ENCODE results near the gene HNMT.

HNMT gene

DNA sequence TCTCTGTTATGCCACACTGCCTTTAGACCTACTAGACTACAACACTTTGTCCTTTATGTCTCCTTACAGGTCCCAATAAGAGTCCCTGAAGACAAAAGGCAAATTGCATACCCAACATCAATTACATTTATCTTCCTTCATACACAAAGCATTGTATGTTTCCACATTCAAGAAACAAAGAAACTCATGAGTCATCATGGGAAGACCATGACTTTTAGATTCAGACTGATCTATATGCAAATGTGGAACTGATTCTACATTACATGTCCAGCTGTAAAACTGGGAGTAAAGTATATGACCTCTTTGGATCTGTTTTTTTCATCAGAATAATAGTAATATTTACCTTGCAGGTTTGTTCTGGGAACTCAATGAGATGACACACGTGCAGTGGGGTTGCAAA lies 25.2 kb upstream of the HNMT start:
- H3K27me3 ChIP-seq (replicated peaks in 2 of 5; ENCODE audit: control insufficient read depth in 4 of 5, insufficient read depth in 5 of 5, low read length in 4 of 5) = no peaks in the 10 kb centered on the region
- no peaks in the 10 kb centered on the region for H3K4me1 ChIP-seq (ENCODE audit: control extremely low read depth in 1 of 4, control insufficient read depth in 4 of 4, insufficient read depth in 4 of 4, low read length in 3 of 4)
- H3K4me3 ChIP-seq (ENCODE audit: control insufficient read depth in 1 of 7, extremely low read depth in 1 of 7, insufficient read depth in 4 of 7, low read depth in 2 of 7, low read length in 6 of 7) = no peak overlapping the region
- no peak overlapping the region for H3K27ac ChIP-seq (ENCODE audit: insufficient read depth in 1 of 2, low read depth in 1 of 2, low read length in 2 of 2, poor library complexity in 1 of 2, severe bottlenecking in 2 of 2)
- CTCF ChIA-PET = interaction anchor here (1.2 kb wide), 1 partner anchor 891 kb away, joined by 4 read pairs; no protein-coding TSS in a partner anchor
- WGBS (ENCODE audit: insufficient coverage) = no CpG with 5 or more reads among the region's 1 CpG
- DNase-seq = no peak
- H3K9me3 ChIP-seq (ENCODE audit: control extremely low read depth in 1 of 5, control insufficient read depth in 4 of 5, insufficient read depth in 2 of 5, low read depth in 1 of 5, low read length in 4 of 5) = no peaks in the 10 kb centered on the region
- POLR2A ChIA-PET = no interaction called here
- H3K36me3 ChIP-seq (ENCODE audit: control insufficient read depth in 4 of 4, insufficient read depth in 4 of 4, low read length in 3 of 4) = no peaks in the 10 kb centered on the region

DNA sequence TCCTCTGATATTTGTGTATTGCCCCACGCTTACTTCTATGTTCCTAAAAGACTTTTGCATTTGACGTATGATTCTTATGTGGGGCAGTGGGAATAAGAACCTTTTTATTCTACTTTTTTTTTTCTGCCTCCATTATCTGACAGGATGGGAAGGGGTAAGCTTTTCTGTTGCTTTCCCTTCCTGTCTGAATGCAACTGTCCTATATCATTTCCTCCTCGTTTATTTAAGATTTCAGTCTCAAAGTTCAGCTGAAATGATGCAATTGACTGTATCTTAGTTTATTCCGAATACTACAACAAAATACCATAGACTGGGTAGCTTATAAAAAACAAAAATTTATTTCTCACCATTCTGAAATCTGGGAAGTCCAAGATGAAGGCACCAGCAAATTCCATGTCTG lies 24.1 kb upstream of the HNMT start:
- no peaks in the 10 kb centered on the region for H3K9me3 ChIP-seq (ENCODE audit: control extremely low read depth in 1 of 5, control insufficient read depth in 4 of 5, insufficient read depth in 2 of 5, low read depth in 1 of 5, low read length in 4 of 5)
- no peak overlapping the region for H3K4me3 ChIP-seq (ENCODE audit: control insufficient read depth in 1 of 7, extremely low read depth in 1 of 7, insufficient read depth in 4 of 7, low read depth in 2 of 7, low read length in 6 of 7)
- no peak for DNase-seq
- H3K36me3 ChIP-seq (ENCODE audit: control insufficient read depth in 4 of 4, insufficient read depth in 4 of 4, low read length in 3 of 4) = no peaks in the 10 kb centered on the region
- H3K27ac ChIP-seq (ENCODE audit: insufficient read depth in 1 of 2, low read depth in 1 of 2, low read length in 2 of 2, poor library complexity in 1 of 2, severe bottlenecking in 2 of 2) = no peak overlapping the region
- no peaks in the 10 kb centered on the region for H3K27me3 ChIP-seq (replicated peaks in 2 of 5; ENCODE audit: control insufficient read depth in 4 of 5, insufficient read depth in 5 of 5, low read length in 4 of 5)
- ChIA-PET CTCF (no interaction called here), POLR2A (no interaction called here)
- H3K4me1 ChIP-seq (ENCODE audit: control extremely low read depth in 1 of 4, control insufficient read depth in 4 of 4, insufficient read depth in 4 of 4, low read length in 3 of 4) = no peaks in the 10 kb centered on the region
- WGBS (ENCODE audit: insufficient coverage) = 83% methylated on average over 1 of the region's 4 CpGs

GRCh38 chr2:137942037-137942832 lies 22.0 kb upstream of the HNMT start:
- Histone ChIP-seq H3K9me3 (ENCODE audit: control extremely low read depth in 1 of 5, control insufficient read depth in 4 of 5, insufficient read depth in 2 of 5, low read depth in 1 of 5, low read length in 4 of 5) (no peaks in the 10 kb centered on the region), H3K27ac (ENCODE audit: insufficient read depth in 1 of 2, low read depth in 1 of 2, low read length in 2 of 2, poor library complexity in 1 of 2, severe bottlenecking in 2 of 2) (no peak overlapping the region), H3K27me3 (replicated peaks in 2 of 5; ENCODE audit: control insufficient read depth in 4 of 5, insufficient read depth in 5 of 5, low read length in 4 of 5) (no peaks in the 10 kb centered on the region), H3K4me3 (ENCODE audit: control insufficient read depth in 1 of 7, extremely low read depth in 1 of 7, insufficient read depth in 4 of 7, low read depth in 2 of 7, low read length in 6 of 7) (no peak overlapping the region), H3K36me3 (ENCODE audit: control insufficient read depth in 4 of 4, insufficient read depth in 4 of 4, low read length in 3 of 4) (no peaks in the 10 kb centered on the region), H3K4me1 (ENCODE audit: control extremely low read depth in 1 of 4, control insufficient read depth in 4 of 4, insufficient read depth in 4 of 4, low read length in 3 of 4) (no peaks in the 10 kb centered on the region)
- ChIA-PET POLR2A (no interaction called here), CTCF (interaction anchor here (1.8 to 2.0 kb wide), 2 partner anchors 150 to 884 kb away, joined by 4 to 7 read pairs; no protein-coding TSS in a partner anchor)
- WGBS (ENCODE audit: insufficient coverage) = 90% methylated on average over 3 of the region's 3 CpGs
- no peak for DNase-seq

GRCh38 chr2:137942833-137943677 lies 21.2 kb upstream of the HNMT start:
- Histone ChIP-seq H3K27me3 (replicated peaks in 2 of 5; ENCODE audit: control insufficient read depth in 4 of 5, insufficient read depth in 5 of 5, low read length in 4 of 5) (no peaks in the 10 kb centered on the region), H3K36me3 (ENCODE audit: control insufficient read depth in 4 of 4, insufficient read depth in 4 of 4, low read length in 3 of 4) (no peaks in the 10 kb centered on the region), H3K4me3 (ENCODE audit: control insufficient read depth in 1 of 7, extremely low read depth in 1 of 7, insufficient read depth in 4 of 7, low read depth in 2 of 7, low read length in 6 of 7) (no peak overlapping the region), H3K4me1 (ENCODE audit: control extremely low read depth in 1 of 4, control insufficient read depth in 4 of 4, insufficient read depth in 4 of 4, low read length in 3 of 4) (no peaks in the 10 kb centered on the region), H3K9me3 (ENCODE audit: control extremely low read depth in 1 of 5, control insufficient read depth in 4 of 5, insufficient read depth in 2 of 5, low read depth in 1 of 5, low read length in 4 of 5) (no peaks in the 10 kb centered on the region), H3K27ac (ENCODE audit: insufficient read depth in 1 of 2, low read depth in 1 of 2, low read length in 2 of 2, poor library complexity in 1 of 2, severe bottlenecking in 2 of 2) (no peak overlapping the region)
- CTCF ChIA-PET = interaction anchor here (1.8 to 2.0 kb wide), 2 partner anchors 149 to 883 kb away, joined by 4 to 7 read pairs; no protein-coding TSS in a partner anchor
- WGBS (ENCODE audit: insufficient coverage) = 97% methylated on average over 5 of the region's 6 CpGs
- POLR2A ChIA-PET = no interaction called here
- no peak for DNase-seq

DNA sequence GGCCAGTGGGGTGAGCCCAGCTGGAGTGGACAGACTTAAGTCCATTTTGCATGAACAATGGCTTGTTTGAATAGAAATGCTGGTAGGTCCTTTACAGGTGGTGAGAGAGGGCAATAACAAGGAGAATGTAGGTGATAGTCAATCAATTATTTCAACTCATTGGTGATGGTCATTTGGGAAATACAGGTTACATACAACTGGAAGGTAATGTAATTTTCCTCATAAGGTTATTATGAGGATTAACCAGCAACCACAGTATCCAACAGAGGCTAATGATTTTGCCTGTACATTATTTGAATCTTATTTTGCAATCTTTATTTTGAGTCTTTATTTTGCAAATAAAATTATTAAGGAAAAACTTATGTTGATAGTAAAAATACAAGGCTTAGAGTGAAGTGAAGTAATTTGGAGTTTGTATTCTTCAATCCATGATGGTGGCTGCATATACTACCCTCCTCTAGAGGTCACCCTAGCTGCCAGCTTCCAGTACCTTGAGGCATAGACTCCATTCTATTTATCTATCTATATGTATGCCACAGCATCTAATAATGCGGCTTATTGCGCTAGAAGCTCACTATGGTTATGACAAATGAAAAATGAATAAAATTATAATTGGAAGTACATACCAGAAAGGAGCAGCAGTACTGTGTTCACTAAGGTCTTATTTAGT lies 20.5 kb upstream of the HNMT start:
- POLR2A ChIA-PET = no interaction called here
- Histone ChIP-seq H3K4me3 (ENCODE audit: control insufficient read depth in 1 of 7, extremely low read depth in 1 of 7, insufficient read depth in 4 of 7, low read depth in 2 of 7, low read length in 6 of 7) (no peak overlapping the region), H3K4me1 (ENCODE audit: control extremely low read depth in 1 of 4, control insufficient read depth in 4 of 4, insufficient read depth in 4 of 4, low read length in 3 of 4) (no peaks in the 10 kb centered on the region), H3K27me3 (replicated peaks in 2 of 5; ENCODE audit: control insufficient read depth in 4 of 5, insufficient read depth in 5 of 5, low read length in 4 of 5) (no peaks in the 10 kb centered on the region), H3K27ac (ENCODE audit: insufficient read depth in 1 of 2, low read depth in 1 of 2, low read length in 2 of 2, poor library complexity in 1 of 2, severe bottlenecking in 2 of 2) (no peak overlapping the region), H3K9me3 (ENCODE audit: control extremely low read depth in 1 of 5, control insufficient read depth in 4 of 5, insufficient read depth in 2 of 5, low read depth in 1 of 5, low read length in 4 of 5) (no peaks in the 10 kb centered on the region), H3K36me3 (ENCODE audit: control insufficient read depth in 4 of 4, insufficient read depth in 4 of 4, low read length in 3 of 4) (no peaks in the 10 kb centered on the region)
- no peak for DNase-seq
- CTCF ChIA-PET = interaction anchor here (1.8 to 2.0 kb wide), 2 partner anchors 148 to 883 kb away, joined by 4 to 7 read pairs; no protein-coding TSS in a partner anchor
- no CpG with 5 or more reads among the region's 2 CpGs for WGBS (ENCODE audit: insufficient coverage)

DNA sequence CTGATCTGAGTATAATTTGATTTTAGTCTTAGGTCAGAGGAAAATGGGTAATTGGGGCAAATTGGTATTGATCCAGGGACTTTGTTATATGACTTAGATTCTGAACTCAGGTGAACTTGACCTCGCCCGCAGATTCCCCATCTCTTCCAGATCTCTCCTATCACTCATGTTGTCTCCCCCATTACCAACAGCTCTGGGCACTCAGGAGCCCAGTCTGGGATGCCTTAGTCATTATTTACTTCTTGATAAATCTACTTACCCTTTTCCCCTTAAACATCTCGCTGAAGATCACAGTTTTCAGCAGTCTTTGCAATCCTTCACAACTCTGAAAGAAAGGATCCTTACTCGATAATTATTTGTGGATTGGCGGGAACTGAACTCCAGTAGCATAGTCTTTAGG lies 19.6 kb upstream of the HNMT start:
- no peak overlapping the region for H3K4me3 ChIP-seq (ENCODE audit: control insufficient read depth in 1 of 7, extremely low read depth in 1 of 7, insufficient read depth in 4 of 7, low read depth in 2 of 7, low read length in 6 of 7)
- no peaks in the 10 kb centered on the region for H3K36me3 ChIP-seq (ENCODE audit: control insufficient read depth in 4 of 4, insufficient read depth in 4 of 4, low read length in 3 of 4)
- ChIA-PET POLR2A (no interaction called here), CTCF (interaction anchor here (1.0 to 1.3 kb wide), 3 partner anchors 12 to 431 kb away, joined by 3 read pairs; no protein-coding TSS in a partner anchor)
- DNase-seq = no peak
- no peaks in the 10 kb centered on the region for H3K4me1 ChIP-seq (ENCODE audit: control extremely low read depth in 1 of 4, control insufficient read depth in 4 of 4, insufficient read depth in 4 of 4, low read length in 3 of 4)
- no peaks in the 10 kb centered on the region for H3K9me3 ChIP-seq (ENCODE audit: control extremely low read depth in 1 of 5, control insufficient read depth in 4 of 5, insufficient read depth in 2 of 5, low read depth in 1 of 5, low read length in 4 of 5)
- H3K27me3 ChIP-seq (replicated peaks in 2 of 5; ENCODE audit: control insufficient read depth in 4 of 5, insufficient read depth in 5 of 5, low read length in 4 of 5) = no peaks in the 10 kb centered on the region
- H3K27ac ChIP-seq (ENCODE audit: insufficient read depth in 1 of 2, low read depth in 1 of 2, low read length in 2 of 2, poor library complexity in 1 of 2, severe bottlenecking in 2 of 2) = no peak overlapping the region
- WGBS (ENCODE audit: insufficient coverage) = 77% methylated on average over 5 of the region's 5 CpGs
